HepG2 (cell line): ENCODE measurements around the gene PYCR2. TPM values are rescaled to one million over a fixed set of nuclear protein-coding genes. Genes with fewer than 3 reads are reported as not detected.

Experiments used
- ATAC-seq: fragments of 200-7000 bp; cut with Tn5 transposase; 3 replicates; pipeline ENCODE4 v1.9.1; 2020; ENCODE audit warnings: mild to moderate bottlenecking, moderate library complexity
- BruUV-seq: library from RNA; stranded (reverse); fragments of 400-500 nt; replicated peaks from 2 replicates; lab custom pipeline; 2021; lab: Mats Ljungman, UMichigan
- CTCF ChIA-PET: fragments of 300-600 bp; formaldehyde crosslinking; extraction: SDS; loops from one replicate; lab custom pipeline; 2021; ENCODE audit warnings: low total read pairs, inconsistent platforms, low intra/inter-chr PET ratio; lab: Yijun Ruan, JAX
- POLR2A ChIA-PET: fragments of 350-600 bp; sonication (Branson Sonifier 250); formaldehyde crosslinking; loops from one replicate; lab custom pipeline; 2020; ENCODE audit warnings: antibody characterized with exemption, inconsistent platforms; lab: Yijun Ruan, JAX
- DNase-seq: peaks from one replicate; pipeline ENCODE4 v3.0.0-alpha.2; 2015; ENCODE audit warnings: low spot score
- FAIRE-seq: peaks from 3 replicates; lab custom pipeline; 2011; peaks lifted over from hg19 to GRCh38; lab: Jason Lieb, UNC
- H2AFZ ChIP-seq: one replicate; pipeline ENCODE4 v1.6.1; 2011; ENCODE audit warnings: low read length, inconsistent platforms
- H3K27ac ChIP-seq: fragments of 300-600 bp; 3 replicates; pipeline ENCODE4 v1.8.0; 2011; ENCODE audit warnings: mixed run types, mild to moderate bottlenecking, mixed read lengths, low read length, inconsistent platforms; ENCODE audit not compliant: insufficient read depth; ENCODE audit errors: extremely low read length
- H3K27me3 ChIP-seq, 2 experiments: fragments of 200-600 bp in 1 of 2; 2 replicates in 1 of 2; 3 replicates in 1 of 2; pipeline versions ENCODE4 v1.6.0 to v1.8.0; 2011; ENCODE audit warnings: low read length in 2 of 2, mild to moderate bottlenecking in 2 of 2, moderate library complexity in 2 of 2, inconsistent platforms in 1 of 2; ENCODE audit not compliant: insufficient read depth in 2 of 2, control insufficient read depth in 1 of 2
- H3K36me3 ChIP-seq, 2 experiments: fragments of 200-600 bp in 1 of 2; replicated peaks in 1 of 2; 2 replicates in 1 of 2; 3 replicates in 1 of 2; pipeline versions ENCODE4 v1.5.1 to v1.8.0; 2011; ENCODE audit warnings: low read length in 2 of 2, inconsistent platforms in 1 of 2; ENCODE audit not compliant: insufficient read depth in 2 of 2, control insufficient read depth in 1 of 2
- H3K4me1 ChIP-seq: 2 replicates; pipeline ENCODE4 v1.5.1; 2012; ENCODE audit warnings: low read length, inconsistent platforms; ENCODE audit not compliant: insufficient read depth
- H3K4me2 ChIP-seq: 2 replicates; pipeline ENCODE4 v1.6.0; 2011; ENCODE audit warnings: low read depth, low read length, inconsistent platforms
- H3K4me3 ChIP-seq, 3 experiments: fragments of 200-600 bp in 1 of 3; sonication (generic), shearing (Covaris generic) in 1 of 3; replicated peaks in 1 of 3; 2 replicates each; pipeline ENCODE4 v1.5.1; 2011 to 2016; ENCODE audit warnings: low read length in 3 of 3, inconsistent platforms in 2 of 3, low read depth in 2 of 3, mild to moderate bottlenecking in 2 of 3, control low read depth in 1 of 3, mixed read lengths in 1 of 3; ENCODE audit not compliant: insufficient read depth in 1 of 3
- H3K79me2 ChIP-seq: one replicate; pipeline ENCODE4 v1.6.1; 2011; ENCODE audit warnings: low read length, inconsistent platforms; ENCODE audit not compliant: insufficient read depth
- H3K9ac ChIP-seq: 2 replicates; pipeline ENCODE4 v1.6.0; 2011; ENCODE audit warnings: mild to moderate bottlenecking, low read depth, low read length, inconsistent platforms; ENCODE audit not compliant: insufficient read depth
- H3K9me3 ChIP-seq: 2 replicates; pipeline ENCODE4 v1.5.1; 2012; ENCODE audit warnings: mild to moderate bottlenecking, low read length
- H4K20me1 ChIP-seq: 2 replicates; pipeline ENCODE4 v1.6.0; 2011; ENCODE audit warnings: inconsistent platforms, mild to moderate bottlenecking, low read length, moderate library complexity; ENCODE audit not compliant: insufficient read depth
- CREBL2 ChIP-seq: sonication (generic); formaldehyde crosslinking; IDR thresholded peaks from 2 replicates; pipeline ENCODE4 v1.8.1; 2023; ENCODE audit warnings: missing genetic modification reagents, mild to moderate bottlenecking, borderline replicate concordance
- FOXA1 ChIP-seq, 2 experiments: fragments of 450-650 bp in 1 of 2; sonication (generic) in 1 of 2; formaldehyde crosslinking in 1 of 2; IDR thresholded peaks; 2 replicates each; pipeline versions ENCODE4 v1.4.0 to v1.6.1; 2016 to 2020; ENCODE audit warnings: missing genetic modification reagents in 1 of 2
- HMG20A ChIP-seq: IDR thresholded peaks from 2 replicates; pipeline ENCODE4 v1.6.1; 2016; ENCODE audit warnings: borderline replicate concordance
- MAFF ChIP-seq: IDR thresholded peaks from 2 replicates; pipeline ENCODE4 v1.6.1; 2011; ENCODE audit warnings: low read depth, low read length, improper control_type of control experiment
- MAFK ChIP-seq, 2 experiments: IDR thresholded peaks in 1 of 2; conservative IDR thresholded peaks in 1 of 2; 2 replicates each; pipeline ENCODE4 v1.6.1; 2011; ENCODE audit warnings: improper control_type of control experiment in 2 of 2, low read length in 2 of 2
- NFE2L2 ChIP-seq: fragments of 150-350 bp; IDR thresholded peaks from 2 replicates; pipeline ENCODE4 v1.6.1; 2014; ENCODE audit warnings: low read length
- PRDM15 ChIP-seq: sonication (generic); formaldehyde crosslinking; IDR thresholded peaks from 2 replicates; pipeline ENCODE4 v1.4.0; 2020; ENCODE audit warnings: missing genetic modification reagents
- TFDP2 ChIP-seq: sonication (generic); formaldehyde crosslinking; IDR thresholded peaks from 2 replicates; pipeline ENCODE4 v1.4.0; 2020; ENCODE audit warnings: missing genetic modification reagents
- ZNF513 ChIP-seq: sonication (generic); formaldehyde crosslinking; conservative IDR thresholded peaks from 2 replicates; pipeline ENCODE4 v1.5.0; 2020; ENCODE audit warnings: missing genetic modification reagents
- WGBS: methylation state at CpG from one replicate; pipeline ENCODE4 v1.1.6; 2017; ENCODE audit warnings: low lambda C conversion rate; 5-methylcytosine and 5-hydroxymethylcytosine counted together
- in situ Hi-C: cut with HindIII; loops from 2 replicates; pipeline ENCODE4 v1.10.0; 2017; ENCODE audit warnings: low pct_unique_long_range_greater_than_20kb; ENCODE audit not compliant: extremely low pct_ligation_motif_present
- intact Hi-C: fragments of 100-400 bp; cut with micrococcal nuclease; formaldehyde crosslinking; loops from one replicate; pipeline ENCODE4 v1.10.0; 2022; ENCODE audit not compliant: unreplicated experiment
- polyA plus RNA-seq, 8 experiments: library from polyadenylated mRNA; depleted of rRNA in 3 of 8; stranded (reverse) in 7 of 8; unstranded in 1 of 8; fragments of >200 nt; fragmentation: Illumina TruSeq in 4 of 8; extraction: Trizol in 4 of 8; gene quantifications; 2 replicates each; pipeline versions ENCODE4 v1.2.1 to v1.2.3, GENCODE V29; 2011 to 2016; ENCODE audit warnings: low read depth in 4 of 8, missing spikeins in 1 of 8, mixed read lengths in 1 of 8; ENCODE audit not compliant: insufficient read depth in 1 of 8
- total RNA-seq, 5 experiments: library from RNA; depleted of rRNA; stranded (reverse); fragments of >200 nt; fragmentation: Illumina TruSeq; extraction: Trizol; gene quantifications; 2 replicates each; pipeline ENCODE4 v1.2.3, GENCODE V29; 2016; ENCODE audit warnings: low read depth in 1 of 5

Gene PYCR2
- total and polyA plus RNA-seq, 2 of the 13 experiments (the other 11 are each of a cell fraction or from before 2014, with no cell fraction given) = 47.2 to 47.8 TPM

- Histone ChIP-seq H3K4me3 (no peak overlapping the region), H2AFZ (no peak overlapping the region), H3K9me3 (no peaks in the 10 kb centered on the region), H3K36me3 (peaks cover 7 to 35% of the 10 kb centered on the region in 2 experiments; a peak in 4 of 5 replicates), H4K20me1 (no peaks in the 10 kb centered on the region), H3K27me3 (no peaks in the 10 kb centered on the region), H3K9ac (no peak overlapping the region), H3K4me1 (peaks cover 7% of the 10 kb centered on the region), H3K27ac (no peak overlapping the region), H3K4me2 (no peak overlapping the region), H3K79me2 (peaks cover 4% of the 10 kb centered on the region)
- no peak for DNase-seq
- in situ Hi-C loops (no loop called here), intact Hi-C loops (no loop called here)
- TF ChIP-seq HMG20A (CRISPR knock-in tag) (no peak), FOXA1 (IDR thresholded peaks at IDR 0.05) (no peak), FOXA1 (CRISPR knock-in tag; IDR thresholded peaks at IDR 0.05) (no peak), MAFF (peak; percentile 43), ZNF513 (CRISPR knock-in tag) (no peak), NFE2L2 (peak; percentile 90), PRDM15 (CRISPR knock-in tag) (no peak), CREBL2 (CRISPR knock-in tag) (no peak), TFDP2 (no peak), MAFK (conservative IDR thresholded peaks at IDR 0.05 in 1 of 2, IDR thresholded peaks at IDR 0.05 in 1 of 2; ENCODE audit: low read length in 2 of 2) (peak; percentile 24 to 75; a peak in 3 of 4 replicates)
- no peak for FAIRE-seq
- ATAC-seq = no peak
- CTCF ChIA-PET = no interaction called here
- BruUV-seq = no TSS peak
- POLR2A ChIA-PET = no interaction called here
- 96% methylated on average over 5 of the region's 5 CpGs for WGBS
Measured at GRCh38 chr1:225917536-225917935, 6.5 kb downstream of the PYCR2 start.
